Sigmoid colon (tissue), 4 donors: ENCODE measurements around the gene ZMYND15.

Source experiments
- EP300 ChIP-seq, 4 donors: sonication (generic); formaldehyde crosslinking; IDR thresholded peaks; one replicate each; pipeline ENCODE4 v1.6.1; 2017; ENCODE audit warnings: antibody characterized with exemption in 4 of 4
- TF ChIP-seq, protein P1 (sequence below), 4 experiments: fragments of 450-650 bp in 3 of 4; fragments of 200-600 bp in 1 of 4; IDR thresholded peaks; one replicate each; pipeline ENCODE4 v1.5.1; 2016 to 2019; ENCODE audit warnings: antibody characterized with exemption in 4 of 4, mild to moderate bottlenecking in 3 of 4, moderate library complexity in 2 of 4

DNA sequence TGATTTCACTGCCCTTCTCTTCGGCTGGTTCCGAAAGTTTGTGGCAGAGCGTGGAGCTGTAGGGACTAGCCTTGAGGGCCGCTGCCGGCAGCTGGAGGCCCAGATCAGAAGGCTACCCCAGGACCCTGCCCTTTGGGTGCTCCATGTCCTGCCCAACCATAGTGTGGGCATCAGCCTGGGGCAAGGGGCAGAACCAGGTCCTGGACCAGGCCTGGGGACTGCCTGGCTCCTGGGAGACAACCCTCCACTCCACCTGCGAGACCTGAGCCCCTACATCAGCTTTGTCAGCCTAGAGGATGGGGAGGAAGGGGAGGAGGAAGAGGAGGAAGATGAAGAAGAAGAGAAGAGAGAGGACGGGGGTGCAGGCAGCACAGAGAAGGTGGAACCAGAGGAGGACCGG is 951 bp downstream of the ZMYND15 start:
- TF ChIP-seq EP300 (IDR thresholded peaks at IDR 0.05) = no peak
- TF ChIP-seq, protein P1, sequence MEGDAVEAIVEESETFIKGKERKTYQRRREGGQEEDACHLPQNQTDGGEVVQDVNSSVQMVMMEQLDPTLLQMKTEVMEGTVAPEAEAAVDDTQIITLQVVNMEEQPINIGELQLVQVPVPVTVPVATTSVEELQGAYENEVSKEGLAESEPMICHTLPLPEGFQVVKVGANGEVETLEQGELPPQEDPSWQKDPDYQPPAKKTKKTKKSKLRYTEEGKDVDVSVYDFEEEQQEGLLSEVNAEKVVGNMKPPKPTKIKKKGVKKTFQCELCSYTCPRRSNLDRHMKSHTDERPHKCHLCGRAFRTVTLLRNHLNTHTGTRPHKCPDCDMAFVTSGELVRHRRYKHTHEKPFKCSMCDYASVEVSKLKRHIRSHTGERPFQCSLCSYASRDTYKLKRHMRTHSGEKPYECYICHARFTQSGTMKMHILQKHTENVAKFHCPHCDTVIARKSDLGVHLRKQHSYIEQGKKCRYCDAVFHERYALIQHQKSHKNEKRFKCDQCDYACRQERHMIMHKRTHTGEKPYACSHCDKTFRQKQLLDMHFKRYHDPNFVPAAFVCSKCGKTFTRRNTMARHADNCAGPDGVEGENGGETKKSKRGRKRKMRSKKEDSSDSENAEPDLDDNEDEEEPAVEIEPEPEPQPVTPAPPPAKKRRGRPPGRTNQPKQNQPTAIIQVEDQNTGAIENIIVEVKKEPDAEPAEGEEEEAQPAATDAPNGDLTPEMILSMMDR (IDR thresholded peaks at IDR 0.05) = no peak
